Calu3 (cell line): ENCODE results near the gene GRPR. TPM values are rescaled to one million over a fixed set of nuclear protein-coding genes. Genes with fewer than 3 reads are reported as not detected.
"Not testable (repeated sequence)": the region's sequence is repeated elsewhere in the genome, so short reads cannot be mapped to it uniquely, and the experiment has no call there.

ENCODE experiments used
- BruUV-seq: library from RNA; stranded (reverse); fragments of 400-500 nt; replicated peaks from 2 replicates; lab custom pipeline; 2021; lab: Mats Ljungman, UMichigan
- CTCF ChIA-PET: fragments of 300-600 bp; sonication (Branson Sonifier 250); formaldehyde crosslinking; loops from one replicate; lab custom pipeline; 2022; ENCODE audit warnings: antibody characterized with exemption; lab: Charles Lee
- DNase-seq: peaks from one replicate; pipeline ENCODE4 v3.0.0; 2022
- H3K27ac Mint-ChIP-seq: one replicate; pipeline ENCODE4 v1.8.0; 2022; ENCODE audit warnings: mixed read lengths; ENCODE audit not compliant: unreplicated experiment
- H3K27me3 Mint-ChIP-seq: one replicate; pipeline ENCODE4 v1.8.0; 2022; ENCODE audit warnings: mixed read lengths; ENCODE audit not compliant: unreplicated experiment
- H3K36me3 Mint-ChIP-seq: one replicate; pipeline ENCODE4 v1.8.0; 2022; ENCODE audit warnings: mild to moderate bottlenecking, moderate library complexity, mixed read lengths; ENCODE audit not compliant: insufficient read depth, unreplicated experiment
- H3K4me1 Mint-ChIP-seq: one replicate; pipeline ENCODE4 v1.8.0; 2022; ENCODE audit warnings: mild to moderate bottlenecking, low read depth, mixed read lengths; ENCODE audit not compliant: unreplicated experiment
- H3K4me3 Mint-ChIP-seq: one replicate; pipeline ENCODE4 v1.8.0; 2022; ENCODE audit warnings: mild to moderate bottlenecking, low read depth, moderate library complexity, mixed read lengths; ENCODE audit not compliant: unreplicated experiment
- H3K9me3 Mint-ChIP-seq: one replicate; pipeline ENCODE4 v1.8.0; 2022; ENCODE audit warnings: low read depth, mixed read lengths; ENCODE audit not compliant: unreplicated experiment
- CTCF ChIP-seq: fragments of 200-600 bp; IDR thresholded peaks from one replicate; pipeline ENCODE4 v1.8.0; 2022; ENCODE audit warnings: antibody characterized with exemption; ENCODE audit not compliant: unreplicated experiment
- intact Hi-C: fragments of 100-400 bp; cut with micrococcal nuclease; formaldehyde crosslinking; loops from one replicate; pipeline ENCODE4 v1.10.0; 2022; ENCODE audit not compliant: unreplicated experiment
- total RNA-seq: library from RNA; stranded (reverse); gene quantifications from 2 replicates; pipeline ENCODE4 v1.2.3, GENCODE V29; 2022

Gene GRPR
- total RNA-seq, 1 experiment from 2014 or later = 0.85 TPM

- no peaks in the 10 kb centered on the region for H3K4me1 Mint-ChIP-seq
- no peak for DNase-seq
- TF ChIP-seq CTCF = no peak
- H3K27ac Mint-ChIP-seq = no peak overlapping the region
- CTCF ChIA-PET = no interaction called here
- H3K36me3 Mint-ChIP-seq = no peaks in the 10 kb centered on the region
- no peaks in the 10 kb centered on the region for H3K9me3 Mint-ChIP-seq
- BruUV-seq = no TSS peak
- intact Hi-C loops = no loop called here
- H3K27me3 Mint-ChIP-seq = no peaks in the 10 kb centered on the region
- H3K4me3 Mint-ChIP-seq = no peak overlapping the region
Measured at GRCh38 chrX:16172391-16172790, 49.0 kb downstream of the GRPR start.

DNA sequence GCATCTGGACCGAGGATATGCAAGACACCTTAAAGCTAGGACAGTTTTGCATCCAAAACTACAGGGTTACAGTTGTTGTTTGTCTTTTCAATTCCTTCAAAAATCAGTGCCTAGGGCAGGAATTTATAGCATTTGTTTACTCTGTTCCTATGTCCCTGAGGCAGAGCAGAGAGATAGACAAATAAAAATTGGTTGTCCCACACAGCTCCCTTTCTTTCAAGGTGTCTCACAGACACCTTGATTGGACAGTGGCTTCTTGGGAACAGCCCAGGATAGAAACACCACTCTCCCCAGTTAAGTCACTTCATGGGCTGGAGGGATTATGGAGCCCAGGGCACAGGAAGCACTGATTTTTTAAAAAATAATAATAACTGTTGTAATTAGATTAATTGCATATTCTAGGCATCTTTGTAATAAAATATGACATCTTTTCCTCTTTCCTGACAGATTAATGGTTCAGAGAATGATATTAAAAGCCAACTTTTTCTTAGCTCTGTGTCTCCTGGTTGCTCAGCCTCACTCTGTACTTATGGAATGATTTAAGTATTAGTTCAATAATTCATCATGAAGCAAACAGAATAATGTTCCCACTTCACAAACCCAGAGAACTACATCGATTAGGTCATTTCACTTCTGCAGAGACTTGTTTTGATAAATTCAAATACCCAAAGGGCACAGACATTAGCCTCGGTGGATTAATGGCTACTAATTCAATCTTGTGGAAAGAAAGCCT, 52.1 kb downstream of the GRPR start:
- Mint-ChIP-seq H3K4me1 (no peaks in the 10 kb centered on the region), H3K9me3 (no peaks in the 10 kb centered on the region), H3K27ac (no peak overlapping the region), H3K36me3 (no peaks in the 10 kb centered on the region), H3K4me3 (no peak overlapping the region), H3K27me3 (no peaks in the 10 kb centered on the region)
- BruUV-seq = no TSS peak
- DNase-seq = no peak
- no peak for TF ChIP-seq CTCF
- intact Hi-C loops = no loop called here
- CTCF ChIA-PET = no interaction called here

GRCh38 chrX:16177260-16177659, 53.9 kb downstream of the GRPR start:
- intact Hi-C loops = no loop called here
- Mint-ChIP-seq H3K4me1 (no peaks in the 10 kb centered on the region), H3K36me3 (no peaks in the 10 kb centered on the region), H3K9me3 (no peaks in the 10 kb centered on the region), H3K27ac (no peak overlapping the region), H3K27me3 (no peaks in the 10 kb centered on the region), H3K4me3 (no peak overlapping the region)
- CTCF ChIA-PET = no interaction called here
- DNase-seq = no peak
- no TSS peak for BruUV-seq
- TF ChIP-seq CTCF = no peak

GRCh38 chrX:16183843-16184242, 60.5 kb downstream of the GRPR start:
- H3K9me3 Mint-ChIP-seq, BruUV-seq, CTCF ChIA-PET, H3K27ac Mint-ChIP-seq, H3K4me3 Mint-ChIP-seq, intact Hi-C loops, H3K27me3 Mint-ChIP-seq, DNase-seq: not testable (repeated sequence)
- peaks cover 18% of the 10 kb centered on the region for H3K4me1 Mint-ChIP-seq
- H3K36me3 Mint-ChIP-seq = peaks cover 13% of the 10 kb centered on the region

DNA sequence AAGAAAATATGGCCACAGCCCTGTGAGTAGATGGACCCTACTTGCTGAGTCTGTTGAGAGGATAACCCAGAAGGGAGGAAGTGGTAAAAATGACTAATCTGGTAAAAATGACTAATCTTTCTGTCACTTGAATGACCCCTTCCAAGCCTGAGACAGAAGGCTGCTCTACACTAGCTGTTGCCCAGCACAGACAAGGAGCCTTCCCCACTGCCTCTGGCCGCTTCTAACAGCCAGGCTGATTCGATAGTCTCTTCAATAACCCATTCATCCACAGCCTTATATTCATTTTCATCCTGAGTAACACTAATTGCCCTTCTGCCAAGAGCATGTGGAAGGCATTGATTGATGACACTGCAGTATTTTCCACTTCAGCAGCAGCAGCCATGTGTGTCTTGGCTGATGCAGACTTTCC, 62.4 kb downstream of the GRPR start:
- no peaks in the 10 kb centered on the region for H3K27me3 Mint-ChIP-seq
- peaks cover 13% of the 10 kb centered on the region for H3K36me3 Mint-ChIP-seq
- no TSS peak for BruUV-seq
- intact Hi-C loops = no loop called here
- H3K4me3 Mint-ChIP-seq = no peak overlapping the region
- CTCF ChIA-PET = no interaction called here
- peak overlapping the region; percentile 91 for H3K27ac Mint-ChIP-seq
- no peak for TF ChIP-seq CTCF
- DNase-seq = peak; percentile 24
- H3K9me3 Mint-ChIP-seq = peaks cover 3% of the 10 kb centered on the region
- H3K4me1 Mint-ChIP-seq = peaks cover 26% of the 10 kb centered on the region
